Measurements from ENCODE around the gene USP31.

DNA sequence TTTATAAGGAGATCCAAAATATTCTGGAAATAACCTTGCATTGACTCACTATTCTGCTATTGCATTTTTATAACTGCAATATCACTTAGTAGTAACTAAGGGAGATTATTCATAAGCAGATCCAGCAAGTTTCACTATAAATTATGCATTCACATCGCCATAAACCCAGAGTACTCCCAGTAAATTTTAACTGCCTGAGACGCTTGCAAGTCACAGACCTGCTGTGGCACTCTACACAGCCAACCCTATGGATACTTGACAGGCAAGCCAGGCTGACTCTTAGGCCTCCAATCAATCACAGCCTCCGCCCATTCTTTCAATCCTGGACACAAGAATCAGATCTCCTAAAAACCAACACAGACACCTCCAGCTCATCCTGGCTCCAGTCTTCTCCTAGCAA is 28.2 kb downstream of the USP31 start:
- TF ChIP-seq MLLT10 (CRISPR knock-in tag; IDR thresholded peaks at IDR 0.05) (no peak), RBAK (CRISPR knock-in tag; IDR thresholded peaks at IDR 0.05) (no peak), FOXA1 (IDR thresholded peaks at IDR 0.05) (no peak), FOXA1 (CRISPR knock-in tag; IDR thresholded peaks at IDR 0.05) (no peak), GABPA (IDR thresholded peaks at IDR 0.05; ENCODE audit: low read depth, low read length) (no peak), GABPA (CRISPR knock-in tag; IDR thresholded peaks at IDR 0.05; ENCODE audit: low read depth) (no peak), YEATS2 (CRISPR knock-in tag; IDR thresholded peaks at IDR 0.05; ENCODE audit: borderline replicate concordance) (no peak), TARDBP (CRISPR knock-in tag; IDR thresholded peaks at IDR 0.05) (no peak), ZNF136 (CRISPR knock-in tag; IDR thresholded peaks at IDR 0.05; ENCODE audit: low read depth) (no peak)
- TF ChIP-seq, protein P1, sequence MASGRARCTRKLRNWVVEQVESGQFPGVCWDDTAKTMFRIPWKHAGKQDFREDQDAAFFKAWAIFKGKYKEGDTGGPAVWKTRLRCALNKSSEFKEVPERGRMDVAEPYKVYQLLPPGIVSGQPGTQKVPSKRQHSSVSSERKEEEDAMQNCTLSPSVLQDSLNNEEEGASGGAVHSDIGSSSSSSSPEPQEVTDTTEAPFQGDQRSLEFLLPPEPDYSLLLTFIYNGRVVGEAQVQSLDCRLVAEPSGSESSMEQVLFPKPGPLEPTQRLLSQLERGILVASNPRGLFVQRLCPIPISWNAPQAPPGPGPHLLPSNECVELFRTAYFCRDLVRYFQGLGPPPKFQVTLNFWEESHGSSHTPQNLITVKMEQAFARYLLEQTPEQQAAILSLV (CRISPR knock-in tag; IDR thresholded peaks at IDR 0.05; ENCODE audit: borderline replicate concordance): no peak
- TF ChIP-seq, protein P2, sequence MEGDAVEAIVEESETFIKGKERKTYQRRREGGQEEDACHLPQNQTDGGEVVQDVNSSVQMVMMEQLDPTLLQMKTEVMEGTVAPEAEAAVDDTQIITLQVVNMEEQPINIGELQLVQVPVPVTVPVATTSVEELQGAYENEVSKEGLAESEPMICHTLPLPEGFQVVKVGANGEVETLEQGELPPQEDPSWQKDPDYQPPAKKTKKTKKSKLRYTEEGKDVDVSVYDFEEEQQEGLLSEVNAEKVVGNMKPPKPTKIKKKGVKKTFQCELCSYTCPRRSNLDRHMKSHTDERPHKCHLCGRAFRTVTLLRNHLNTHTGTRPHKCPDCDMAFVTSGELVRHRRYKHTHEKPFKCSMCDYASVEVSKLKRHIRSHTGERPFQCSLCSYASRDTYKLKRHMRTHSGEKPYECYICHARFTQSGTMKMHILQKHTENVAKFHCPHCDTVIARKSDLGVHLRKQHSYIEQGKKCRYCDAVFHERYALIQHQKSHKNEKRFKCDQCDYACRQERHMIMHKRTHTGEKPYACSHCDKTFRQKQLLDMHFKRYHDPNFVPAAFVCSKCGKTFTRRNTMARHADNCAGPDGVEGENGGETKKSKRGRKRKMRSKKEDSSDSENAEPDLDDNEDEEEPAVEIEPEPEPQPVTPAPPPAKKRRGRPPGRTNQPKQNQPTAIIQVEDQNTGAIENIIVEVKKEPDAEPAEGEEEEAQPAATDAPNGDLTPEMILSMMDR (CRISPR knock-in tag; IDR thresholded peaks at IDR 0.05): no peak
- TF ChIP-seq, protein P3, sequence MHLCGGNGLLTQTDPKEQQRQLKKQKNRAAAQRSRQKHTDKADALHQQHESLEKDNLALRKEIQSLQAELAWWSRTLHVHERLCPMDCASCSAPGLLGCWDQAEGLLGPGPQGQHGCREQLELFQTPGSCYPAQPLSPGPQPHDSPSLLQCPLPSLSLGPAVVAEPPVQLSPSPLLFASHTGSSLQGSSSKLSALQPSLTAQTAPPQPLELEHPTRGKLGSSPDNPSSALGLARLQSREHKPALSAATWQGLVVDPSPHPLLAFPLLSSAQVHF (CRISPR knock-in tag; IDR thresholded peaks at IDR 0.05): no peak
- TF ChIP-seq, protein P4, sequence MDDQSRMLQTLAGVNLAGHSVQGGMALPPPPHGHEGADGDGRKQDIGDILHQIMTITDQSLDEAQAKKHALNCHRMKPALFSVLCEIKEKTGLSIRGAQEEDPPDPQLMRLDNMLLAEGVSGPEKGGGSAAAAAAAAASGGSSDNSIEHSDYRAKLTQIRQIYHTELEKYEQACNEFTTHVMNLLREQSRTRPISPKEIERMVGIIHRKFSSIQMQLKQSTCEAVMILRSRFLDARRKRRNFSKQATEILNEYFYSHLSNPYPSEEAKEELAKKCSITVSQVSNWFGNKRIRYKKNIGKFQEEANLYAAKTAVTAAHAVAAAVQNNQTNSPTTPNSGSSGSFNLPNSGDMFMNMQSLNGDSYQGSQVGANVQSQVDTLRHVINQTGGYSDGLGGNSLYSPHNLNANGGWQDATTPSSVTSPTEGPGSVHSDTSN (CRISPR knock-in tag; IDR thresholded peaks at IDR 0.05; ENCODE audit: borderline replicate concordance): no peak

Measured in HepG2 (cell line).